Left lung (tissue), 10 donors: ENCODE results near the gene CPLANE1. TPM values are rescaled to one million over a fixed set of nuclear protein-coding genes. Genes with fewer than 3 reads are reported as not detected.
"Not testable (repeated sequence)": the region's sequence is repeated elsewhere in the genome, so short reads cannot be mapped to it uniquely, and the experiment has no call there.

Experiments used
- ATAC-seq: fragments of 200-7000 bp; cut with Tn5 transposase; one replicate; pipeline ENCODE4 v1.9.1; 2020; ENCODE audit warnings: moderate library complexity
- DNase-seq, 4 donors: peaks; one replicate each; pipeline ENCODE4 v3.0.0-alpha.2; 2013 to 2020
- H3K27ac ChIP-seq, 2 donors: fragments of 200-600 bp; sonication (generic) in 1 of 2; one replicate each; pipeline versions ENCODE4 v1.5.0 to v1.8.0; 2020 to 2021
- H3K27me3 ChIP-seq, 2 donors: fragments of 200-600 bp; sonication (generic) in 1 of 2; one replicate each; pipeline versions ENCODE4 v1.5.0 to v1.8.0; 2020 to 2021
- H3K36me3 ChIP-seq, 2 donors: fragments of 200-600 bp; sonication (generic) in 1 of 2; one replicate each; pipeline versions ENCODE4 v1.5.0 to v1.8.0; 2020 to 2021
- H3K4me1 ChIP-seq, 2 donors: fragments of 200-600 bp; one replicate each; pipeline ENCODE4 v1.8.0; 2021
- H3K4me3 ChIP-seq, 2 donors: fragments of 200-600 bp; sonication (generic) in 1 of 2; one replicate each; pipeline versions ENCODE4 v1.5.0 to v1.8.0; 2020 to 2021; ENCODE audit warnings: mild to moderate bottlenecking in 1 of 2
- H3K9me3 ChIP-seq, 2 donors: fragments of 200-600 bp; sonication (generic) in 1 of 2; one replicate each; pipeline versions ENCODE4 v1.5.0 to v1.8.0; 2020 to 2021
- CTCF ChIP-seq, 2 donors: fragments of 200-600 bp; sonication (generic) in 1 of 2; IDR thresholded peaks; one replicate each; pipeline versions ENCODE4 v1.5.0 to v1.8.0; 2021; ENCODE audit warnings: antibody characterized with exemption in 2 of 2
- intact Hi-C, 2 donors: fragments of 100-400 bp; cut with DNase I; formaldehyde crosslinking; loops; one replicate each; pipeline versions ENCODE4 v1.11.2 to v1.14.2; 2022
- polyA plus RNA-seq, 6 donors: library from polyadenylated mRNA; unstranded; fragments of 120-200 nt; gene quantifications; one replicate each; pipeline ENCODE4 v1.2.1, GENCODE V29; 2013; ENCODE audit not compliant: insufficient read length in 6 of 6
- total RNA-seq, 2 donors: library from RNA; stranded (reverse); fragmentation: NEBNext Ultra II Directional; extraction: Animal tissue kit (Norgen Biotek cat#: 25700); gene quantifications; one replicate each; pipeline ENCODE4 v1.2.1, GENCODE V29; 2021
- donor health status: DM: no; HTN: yes; CAD: no.
- donor health status: DM: no; HTN: no; CAD: no.

CPLANE1 gene
- total and polyA plus RNA-seq, 8 donors = 20.1 to 38.3 (median 34.6) TPM

GRCh38 chr5:37090781-37091180, 158.4 kb downstream of the CPLANE1 start:
- Histone ChIP-seq H3K36me3 (peaks cover 0 to 4% of the 10 kb centered on the region in 2 donors), H3K9me3 (peaks cover 0 to 4% of the 10 kb centered on the region in 2 donors), H3K27ac (no peak overlapping the region), H3K4me1 (no peaks in the 10 kb centered on the region), H3K4me3 (no peak overlapping the region), H3K27me3 (no peaks in the 10 kb centered on the region)
- no peak for TF ChIP-seq CTCF (IDR thresholded peaks at IDR 0.05)
- ATAC-seq = no peak
- intact Hi-C loops = no loop called here
- no peak for DNase-seq

GRCh38 chr5:37090123-37090726, 159.0 kb downstream of the CPLANE1 start:
- Histone ChIP-seq H3K4me3 (no peak overlapping the region), H3K9me3 (peaks cover 0 to 4% of the 10 kb centered on the region in 2 donors), H3K4me1 (no peaks in the 10 kb centered on the region), H3K27ac (no peak overlapping the region), H3K36me3 (no peaks in the 10 kb centered on the region), H3K27me3 (no peaks in the 10 kb centered on the region)
- DNase-seq (no peak), ATAC-seq (no peak)
- TF ChIP-seq CTCF (IDR thresholded peaks at IDR 0.05) = no peak
- intact Hi-C loops = no loop called here

- H3K9me3 ChIP-seq = peaks cover 0 to 4% of the 10 kb centered on the region in 2 donors
- no peak for TF ChIP-seq CTCF (IDR thresholded peaks at IDR 0.05)
These were observed 161.2 kb downstream of the CPLANE1 start for GRCh38 chr5:37088009-37088408.

DNA sequence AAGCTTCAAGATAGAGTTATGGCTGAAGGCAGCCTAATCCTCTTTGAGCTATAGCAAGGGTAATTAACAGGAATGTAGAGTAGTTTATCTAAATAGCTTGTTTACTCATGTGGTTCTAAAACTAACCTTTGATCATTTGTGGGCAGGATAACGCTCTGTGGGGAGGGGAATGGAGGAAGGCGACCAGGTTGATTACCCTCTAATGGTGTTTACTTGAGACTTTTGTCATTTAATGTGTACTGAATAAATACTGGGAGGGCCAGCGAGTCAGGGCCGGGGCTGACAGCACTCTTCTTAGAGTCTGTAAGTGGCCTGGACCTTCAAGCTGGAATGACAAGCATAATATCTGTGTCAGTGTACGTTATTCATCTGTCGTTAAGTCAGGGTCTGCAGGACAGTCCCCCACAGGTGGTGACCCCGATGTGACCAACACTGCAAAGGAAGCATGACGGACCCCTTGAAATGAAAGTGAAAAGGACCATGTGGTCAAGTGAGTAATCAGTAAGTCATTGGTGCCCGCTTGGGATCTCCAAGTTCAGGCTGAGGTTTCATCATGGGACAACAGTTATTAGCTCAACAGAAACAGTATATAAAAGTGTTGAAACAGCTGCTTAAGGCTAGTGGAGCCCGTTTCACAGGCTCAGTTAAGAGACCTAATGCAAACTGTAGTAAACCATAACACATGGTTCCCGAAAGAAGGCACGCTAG, 162.6 kb downstream of the CPLANE1 start:
- no peak overlapping the region for H3K27ac ChIP-seq
- ATAC-seq = no peak

More at GRCh38 chr5:37088009-37088408, 161.2 kb downstream of the CPLANE1 start:
- H3K27me3 ChIP-seq = no peaks in the 10 kb centered on the region
- DNase-seq = no peak
- no peaks in the 10 kb centered on the region for H3K36me3 ChIP-seq
- intact Hi-C loops = no loop called here
- ATAC-seq = no peak
- no peak overlapping the region for H3K4me3 ChIP-seq
- no peak overlapping the region for H3K27ac ChIP-seq
- H3K4me1 ChIP-seq = no peaks in the 10 kb centered on the region

GRCh38 chr5:37086026-37086425, 163.2 kb downstream of the CPLANE1 start:
- ATAC-seq, H3K4me1 ChIP-seq, H3K27ac ChIP-seq, H3K27me3 ChIP-seq, DNase-seq, intact Hi-C loops, H3K4me3 ChIP-seq, H3K9me3 ChIP-seq, H3K36me3 ChIP-seq: not testable (repeated sequence)

More for the DNA sequence above, 162.6 kb downstream of the CPLANE1 start:
- DNase-seq = no peak
- TF ChIP-seq CTCF (IDR thresholded peaks at IDR 0.05) = no peak
- no peak overlapping the region for H3K4me3 ChIP-seq
- no peaks in the 10 kb centered on the region for H3K27me3 ChIP-seq
- intact Hi-C loops = no loop called here
- peaks cover 0 to 4% of the 10 kb centered on the region in 2 donors for H3K9me3 ChIP-seq
- no peaks in the 10 kb centered on the region for H3K4me1 ChIP-seq
- H3K36me3 ChIP-seq = no peaks in the 10 kb centered on the region

DNA sequence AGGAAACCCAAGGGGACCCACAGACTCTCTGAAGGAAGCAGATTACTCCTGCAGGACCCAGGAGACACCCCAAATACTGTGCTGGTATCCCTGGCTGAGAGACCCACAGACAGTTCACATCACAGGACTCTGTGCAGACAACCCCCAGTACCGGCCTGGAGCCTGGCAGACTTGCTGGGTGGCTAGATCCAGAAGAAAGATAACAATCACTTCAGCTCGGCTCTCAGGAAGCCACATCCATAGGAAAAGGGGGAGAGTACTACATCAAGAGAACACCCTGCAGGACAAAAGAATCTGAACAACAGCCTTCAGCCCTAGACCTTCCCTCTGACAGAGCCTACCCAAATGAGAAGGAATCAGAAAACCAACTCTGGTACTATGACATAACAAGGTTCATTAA, 166.2 kb downstream of the CPLANE1 start:
- H3K4me3 ChIP-seq, H3K27me3 ChIP-seq, intact Hi-C loops, DNase-seq, H3K27ac ChIP-seq, ATAC-seq, H3K4me1 ChIP-seq, H3K9me3 ChIP-seq: not testable (repeated sequence)
- H3K36me3 ChIP-seq = peaks cover 0 to 18% of the 10 kb centered on the region in 2 donors
